HepG2 (cell line): ENCODE data around the gene CARD8. TPM values are rescaled to one million over a fixed set of nuclear protein-coding genes. Genes with fewer than 3 reads are reported as not detected.

Source experiments
- KLF13 ChIP-seq: sonication (generic); formaldehyde crosslinking; IDR thresholded peaks from 2 replicates; pipeline ENCODE4 v1.4.0; 2020; ENCODE audit warnings: mild to moderate bottlenecking, missing genetic modification reagents
- NR2F2 ChIP-seq: IDR thresholded peaks from 2 replicates; pipeline ENCODE4 v1.6.1; 2012; ENCODE audit warnings: low read depth, inconsistent platforms, borderline replicate concordance
- REL ChIP-seq: sonication (generic); formaldehyde crosslinking; conservative IDR thresholded peaks from 2 replicates; pipeline ENCODE4 v1.8.0; 2022; ENCODE audit warnings: mild to moderate bottlenecking, missing genetic modification reagents, moderate library complexity
- ZBTB20 ChIP-seq: sonication (generic); formaldehyde crosslinking; IDR thresholded peaks from 2 replicates; pipeline ENCODE4 v1.8.1; 2023; ENCODE audit warnings: missing genetic modification reagents, low read depth, mild to moderate bottlenecking, borderline replicate concordance
- ZNF30 ChIP-seq: sonication (generic); formaldehyde crosslinking; IDR thresholded peaks from 2 replicates; pipeline ENCODE4 v1.5.0; 2020; ENCODE audit warnings: mild to moderate bottlenecking, missing genetic modification reagents
- polyA plus RNA-seq, 8 experiments: library from polyadenylated mRNA; depleted of rRNA in 3 of 8; stranded (reverse) in 7 of 8; unstranded in 1 of 8; fragments of >200 nt; fragmentation: Illumina TruSeq in 4 of 8; extraction: Trizol in 4 of 8; gene quantifications; 2 replicates each; pipeline versions ENCODE4 v1.2.1 to v1.2.3, GENCODE V29; 2011 to 2016; ENCODE audit warnings: low read depth in 4 of 8, missing spikeins in 1 of 8, mixed read lengths in 1 of 8; ENCODE audit not compliant: insufficient read depth in 1 of 8
- total RNA-seq, 5 experiments: library from RNA; depleted of rRNA; stranded (reverse); fragments of >200 nt; fragmentation: Illumina TruSeq; extraction: Trizol; gene quantifications; 2 replicates each; pipeline ENCODE4 v1.2.3, GENCODE V29; 2016; ENCODE audit warnings: low read depth in 1 of 5
- TF ChIP-seq, protein P1 (sequence below): IDR thresholded peaks from 2 replicates; pipeline ENCODE4 v1.6.1; 2016
- TF ChIP-seq, protein P2 (sequence below): sonication (generic); formaldehyde crosslinking; IDR thresholded peaks from 2 replicates; pipeline ENCODE4 v1.5.0; 2020; ENCODE audit warnings: mild to moderate bottlenecking, low read depth, missing genetic modification reagents, borderline replicate concordance
- TF ChIP-seq, protein P3 (sequence below): sonication (generic); formaldehyde crosslinking; IDR thresholded peaks from 2 replicates; pipeline ENCODE4 v1.5.0; 2020; ENCODE audit warnings: mild to moderate bottlenecking, missing genetic modification reagents, borderline replicate concordance
- TF ChIP-seq, protein P4 (sequence below): sonication (generic); formaldehyde crosslinking; IDR thresholded peaks from 2 replicates; pipeline ENCODE4 v1.5.0; 2020; ENCODE audit warnings: mild to moderate bottlenecking, missing genetic modification reagents, moderate library complexity
- TF ChIP-seq, protein P5 (sequence below): sonication (generic); formaldehyde crosslinking; conservative IDR thresholded peaks from 2 replicates; pipeline ENCODE4 v1.8.0; 2022; ENCODE audit warnings: mild to moderate bottlenecking, moderate library complexity, missing genetic modification reagents
- TF ChIP-seq, protein P6 (sequence below): sonication (generic); formaldehyde crosslinking; IDR thresholded peaks from 2 replicates; pipeline ENCODE4 v1.4.0; 2020; ENCODE audit warnings: missing genetic modification reagents

The CARD8 gene
- total and polyA plus RNA-seq, 2 of the 13 experiments (the other 11 are each of a cell fraction or from before 2014, with no cell fraction given), result 15.0 to 19.2 TPM

DNA sequence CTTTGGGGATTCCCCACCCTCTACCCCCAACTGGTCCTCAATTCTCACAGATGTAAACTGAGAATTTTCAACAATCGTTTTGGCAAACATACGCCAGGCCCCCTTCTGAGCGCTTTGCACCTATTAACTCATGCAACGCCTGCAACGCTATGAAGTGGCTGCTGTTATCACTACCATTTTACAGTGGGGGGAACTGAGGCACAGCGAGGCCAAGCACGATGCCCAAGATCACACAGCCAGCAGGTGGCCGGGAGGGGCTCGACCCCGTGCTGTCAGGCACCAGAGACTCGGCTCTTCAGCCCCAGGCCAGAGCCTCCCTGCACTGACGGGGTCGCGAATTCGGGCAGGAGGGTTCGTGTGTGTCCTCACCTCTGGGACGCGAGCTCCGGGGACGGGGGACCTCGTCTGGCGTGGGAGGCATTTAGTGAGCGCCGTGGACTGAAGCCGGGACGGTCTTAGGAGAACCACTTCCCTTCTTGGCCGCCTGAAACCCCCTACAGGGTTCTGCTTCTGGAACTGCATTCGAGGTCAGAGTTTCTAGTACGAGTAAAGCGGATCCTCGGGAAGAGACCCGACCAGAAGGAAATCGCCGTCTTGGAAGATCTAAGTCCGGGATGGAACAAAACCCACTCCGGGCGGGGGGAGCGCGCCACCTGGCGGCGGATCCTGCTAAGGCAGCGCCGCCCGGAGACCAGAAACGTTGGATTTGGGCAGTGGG, 35.2 kb upstream of the CARD8 start (continued):
- TF ChIP-seq KLF13 (no peak), REL (CRISPR knock-in tag) (no peak), ZBTB20 (CRISPR knock-in tag) (0 out of 2 replicates have a peak, but pooled peaks have one; percentile 37), ZNF30 (CRISPR knock-in tag) (no peak), NR2F2 (no peak)
- TF ChIP-seq, protein P1, sequence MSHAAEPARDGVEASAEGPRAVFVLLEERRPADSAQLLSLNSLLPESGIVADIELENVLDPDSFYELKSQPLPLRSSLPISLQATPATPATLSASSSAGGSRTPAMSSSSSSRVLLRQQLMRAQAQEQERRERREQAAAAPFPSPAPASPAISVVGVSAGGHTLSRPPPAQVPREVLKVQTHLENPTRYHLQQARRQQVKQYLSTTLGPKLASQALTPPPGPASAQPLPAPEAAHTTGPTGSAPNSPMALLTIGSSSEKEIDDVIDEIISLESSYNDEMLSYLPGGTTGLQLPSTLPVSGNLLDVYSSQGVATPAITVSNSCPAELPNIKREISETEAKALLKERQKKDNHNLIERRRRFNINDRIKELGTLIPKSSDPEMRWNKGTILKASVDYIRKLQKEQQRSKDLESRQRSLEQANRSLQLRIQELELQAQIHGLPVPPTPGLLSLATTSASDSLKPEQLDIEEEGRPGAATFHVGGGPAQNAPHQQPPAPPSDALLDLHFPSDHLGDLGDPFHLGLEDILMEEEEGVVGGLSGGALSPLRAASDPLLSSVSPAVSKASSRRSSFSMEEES (CRISPR knock-in tag), result no peak
- TF ChIP-seq, protein P2, sequence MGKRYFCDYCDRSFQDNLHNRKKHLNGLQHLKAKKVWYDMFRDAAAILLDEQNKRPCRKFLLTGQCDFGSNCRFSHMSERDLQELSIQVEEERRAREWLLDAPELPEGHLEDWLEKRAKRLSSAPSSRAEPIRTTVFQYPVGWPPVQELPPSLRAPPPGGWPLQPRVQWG, result no peak
- TF ChIP-seq, protein P3, sequence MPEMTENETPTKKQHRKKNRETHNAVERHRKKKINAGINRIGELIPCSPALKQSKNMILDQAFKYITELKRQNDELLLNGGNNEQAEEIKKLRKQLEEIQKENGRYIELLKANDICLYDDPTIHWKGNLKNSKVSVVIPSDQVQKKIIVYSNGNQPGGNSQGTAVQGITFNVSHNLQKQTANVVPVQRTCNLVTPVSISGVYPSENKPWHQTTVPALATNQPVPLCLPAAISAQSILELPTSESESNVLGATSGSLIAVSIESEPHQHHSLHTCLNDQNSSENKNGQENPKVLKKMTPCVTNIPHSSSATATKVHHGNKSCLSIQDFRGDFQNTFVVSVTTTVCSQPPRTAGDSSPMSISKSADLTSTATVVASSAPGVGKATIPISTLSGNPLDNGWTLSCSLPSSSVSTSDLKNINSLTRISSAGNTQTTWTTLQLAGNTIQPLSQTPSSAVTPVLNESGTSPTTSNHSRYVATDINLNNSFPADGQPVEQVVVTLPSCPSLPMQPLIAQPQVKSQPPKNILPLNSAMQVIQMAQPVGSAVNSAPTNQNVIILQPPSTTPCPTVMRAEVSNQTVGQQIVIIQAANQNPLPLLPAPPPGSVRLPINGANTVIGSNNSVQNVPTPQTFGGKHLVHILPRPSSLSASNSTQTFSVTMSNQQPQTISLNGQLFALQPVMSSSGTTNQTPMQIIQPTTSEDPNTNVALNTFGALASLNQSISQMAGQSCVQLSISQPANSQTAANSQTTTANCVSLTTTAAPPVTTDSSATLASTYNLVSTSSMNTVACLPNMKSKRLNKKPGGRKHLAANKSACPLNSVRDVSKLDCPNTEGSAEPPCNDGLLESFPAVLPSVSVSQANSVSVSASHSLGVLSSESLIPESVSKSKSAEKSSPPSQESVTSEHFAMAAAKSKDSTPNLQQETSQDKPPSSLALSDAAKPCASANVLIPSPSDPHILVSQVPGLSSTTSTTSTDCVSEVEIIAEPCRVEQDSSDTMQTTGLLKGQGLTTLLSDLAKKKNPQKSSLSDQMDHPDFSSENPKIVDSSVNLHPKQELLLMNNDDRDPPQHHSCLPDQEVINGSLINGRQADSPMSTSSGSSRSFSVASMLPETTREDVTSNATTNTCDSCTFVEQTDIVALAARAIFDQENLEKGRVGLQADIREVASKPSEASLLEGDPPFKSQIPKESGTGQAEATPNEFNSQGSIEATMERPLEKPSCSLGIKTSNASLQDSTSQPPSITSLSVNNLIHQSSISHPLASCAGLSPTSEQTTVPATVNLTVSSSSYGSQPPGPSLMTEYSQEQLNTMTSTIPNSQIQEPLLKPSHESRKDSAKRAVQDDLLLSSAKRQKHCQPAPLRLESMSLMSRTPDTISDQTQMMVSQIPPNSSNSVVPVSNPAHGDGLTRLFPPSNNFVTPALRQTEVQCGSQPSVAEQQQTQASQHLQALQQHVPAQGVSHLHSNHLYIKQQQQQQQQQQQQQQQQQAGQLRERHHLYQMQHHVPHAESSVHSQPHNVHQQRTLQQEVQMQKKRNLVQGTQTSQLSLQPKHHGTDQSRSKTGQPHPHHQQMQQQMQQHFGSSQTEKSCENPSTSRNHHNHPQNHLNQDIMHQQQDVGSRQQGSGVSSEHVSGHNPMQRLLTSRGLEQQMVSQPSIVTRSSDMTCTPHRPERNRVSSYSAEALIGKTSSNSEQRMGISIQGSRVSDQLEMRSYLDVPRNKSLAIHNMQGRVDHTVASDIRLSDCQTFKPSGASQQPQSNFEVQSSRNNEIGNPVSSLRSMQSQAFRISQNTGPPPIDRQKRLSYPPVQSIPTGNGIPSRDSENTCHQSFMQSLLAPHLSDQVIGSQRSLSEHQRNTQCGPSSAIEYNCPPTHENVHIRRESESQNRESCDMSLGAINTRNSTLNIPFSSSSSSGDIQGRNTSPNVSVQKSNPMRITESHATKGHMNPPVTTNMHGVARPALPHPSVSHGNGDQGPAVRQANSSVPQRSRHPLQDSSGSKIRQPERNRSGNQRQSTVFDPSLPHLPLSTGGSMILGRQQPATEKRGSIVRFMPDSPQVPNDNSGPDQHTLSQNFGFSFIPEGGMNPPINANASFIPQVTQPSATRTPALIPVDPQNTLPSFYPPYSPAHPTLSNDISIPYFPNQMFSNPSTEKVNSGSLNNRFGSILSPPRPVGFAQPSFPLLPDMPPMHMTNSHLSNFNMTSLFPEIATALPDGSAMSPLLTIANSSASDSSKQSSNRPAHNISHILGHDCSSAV (CRISPR knock-in tag), result no peak
- TF ChIP-seq, protein P4, sequence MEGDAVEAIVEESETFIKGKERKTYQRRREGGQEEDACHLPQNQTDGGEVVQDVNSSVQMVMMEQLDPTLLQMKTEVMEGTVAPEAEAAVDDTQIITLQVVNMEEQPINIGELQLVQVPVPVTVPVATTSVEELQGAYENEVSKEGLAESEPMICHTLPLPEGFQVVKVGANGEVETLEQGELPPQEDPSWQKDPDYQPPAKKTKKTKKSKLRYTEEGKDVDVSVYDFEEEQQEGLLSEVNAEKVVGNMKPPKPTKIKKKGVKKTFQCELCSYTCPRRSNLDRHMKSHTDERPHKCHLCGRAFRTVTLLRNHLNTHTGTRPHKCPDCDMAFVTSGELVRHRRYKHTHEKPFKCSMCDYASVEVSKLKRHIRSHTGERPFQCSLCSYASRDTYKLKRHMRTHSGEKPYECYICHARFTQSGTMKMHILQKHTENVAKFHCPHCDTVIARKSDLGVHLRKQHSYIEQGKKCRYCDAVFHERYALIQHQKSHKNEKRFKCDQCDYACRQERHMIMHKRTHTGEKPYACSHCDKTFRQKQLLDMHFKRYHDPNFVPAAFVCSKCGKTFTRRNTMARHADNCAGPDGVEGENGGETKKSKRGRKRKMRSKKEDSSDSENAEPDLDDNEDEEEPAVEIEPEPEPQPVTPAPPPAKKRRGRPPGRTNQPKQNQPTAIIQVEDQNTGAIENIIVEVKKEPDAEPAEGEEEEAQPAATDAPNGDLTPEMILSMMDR (CRISPR knock-in tag), result peak; percentile 90
- TF ChIP-seq, protein P5, sequence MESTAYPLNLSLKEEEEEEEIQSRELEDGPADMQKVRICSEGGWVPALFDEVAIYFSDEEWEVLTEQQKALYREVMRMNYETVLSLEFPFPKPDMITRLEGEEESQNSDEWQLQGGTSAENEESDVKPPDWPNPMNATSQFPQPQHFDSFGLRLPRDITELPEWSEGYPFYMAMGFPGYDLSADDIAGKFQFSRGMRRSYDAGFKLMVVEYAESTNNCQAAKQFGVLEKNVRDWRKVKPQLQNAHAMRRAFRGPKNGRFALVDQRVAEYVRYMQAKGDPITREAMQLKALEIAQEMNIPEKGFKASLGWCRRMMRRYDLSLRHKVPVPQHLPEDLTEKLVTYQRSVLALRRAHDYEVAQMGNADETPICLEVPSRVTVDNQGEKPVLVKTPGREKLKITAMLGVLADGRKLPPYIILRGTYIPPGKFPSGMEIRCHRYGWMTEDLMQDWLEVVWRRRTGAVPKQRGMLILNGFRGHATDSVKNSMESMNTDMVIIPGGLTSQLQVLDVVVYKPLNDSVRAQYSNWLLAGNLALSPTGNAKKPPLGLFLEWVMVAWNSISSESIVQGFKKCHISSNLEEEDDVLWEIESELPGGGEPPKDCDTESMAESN (CRISPR knock-in tag), result no peak
- TF ChIP-seq, protein P6, sequence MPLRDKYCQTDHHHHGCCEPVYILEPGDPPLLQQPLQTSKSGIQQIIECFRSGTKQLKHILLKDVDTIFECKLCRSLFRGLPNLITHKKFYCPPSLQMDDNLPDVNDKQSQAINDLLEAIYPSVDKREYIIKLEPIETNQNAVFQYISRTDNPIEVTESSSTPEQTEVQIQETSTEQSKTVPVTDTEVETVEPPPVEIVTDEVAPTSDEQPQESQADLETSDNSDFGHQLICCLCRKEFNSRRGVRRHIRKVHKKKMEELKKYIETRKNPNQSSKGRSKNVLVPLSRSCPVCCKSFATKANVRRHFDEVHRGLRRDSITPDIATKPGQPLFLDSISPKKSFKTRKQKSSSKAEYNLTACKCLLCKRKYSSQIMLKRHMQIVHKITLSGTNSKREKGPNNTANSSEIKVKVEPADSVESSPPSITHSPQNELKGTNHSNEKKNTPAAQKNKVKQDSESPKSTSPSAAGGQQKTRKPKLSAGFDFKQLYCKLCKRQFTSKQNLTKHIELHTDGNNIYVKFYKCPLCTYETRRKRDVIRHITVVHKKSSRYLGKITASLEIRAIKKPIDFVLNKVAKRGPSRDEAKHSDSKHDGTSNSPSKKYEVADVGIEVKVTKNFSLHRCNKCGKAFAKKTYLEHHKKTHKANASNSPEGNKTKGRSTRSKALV (CRISPR knock-in tag), result peak; percentile 46; the same call in 1 of the 2 replicates
